CD8-positive, alpha-beta memory T cell (primary cell): ENCODE results near the gene ERRFI1. TPM values are rescaled to one million over a fixed set of nuclear protein-coding genes. Genes with fewer than 3 reads are reported as not detected.
A peak's percentile ranks its signal among the peaks of the same experiment; 100 is the strongest.

Experiments used
- CTCF ChIA-PET: fragments of 350-600 bp; sonication (Branson Sonifier 250); formaldehyde crosslinking; loops from one replicate; lab custom pipeline; 2021; ENCODE audit warnings: antibody characterized with exemption; lab: Charles Lee
- POLR2A ChIA-PET: fragments of 350-600 bp; sonication (Branson Sonifier 250); formaldehyde crosslinking; loops from one replicate; lab custom pipeline; 2021; ENCODE audit warnings: antibody characterized with exemption; lab: Charles Lee
- DNase-seq, 5 donors: peaks; one replicate each; pipeline versions ENCODE4 v3.0.0 to v3.0.0-alpha.2; 2020 to 2022; ENCODE audit warnings: mixed read lengths in 1 of 5
- H3K27ac ChIP-seq: one replicate; pipeline ENCODE4 v1.7.0; 2013; ENCODE audit warnings: low read depth, mild to moderate bottlenecking, low read length, moderate library complexity
- H3K27me3 ChIP-seq: 2 replicates; pipeline ENCODE4 v1.7.0; 2013; ENCODE audit warnings: low read length, mild to moderate bottlenecking; ENCODE audit not compliant: insufficient read depth, poor library complexity, severe bottlenecking
- H3K36me3 ChIP-seq: 2 replicates; pipeline ENCODE4 v1.7.0; 2013; ENCODE audit warnings: mild to moderate bottlenecking, low read length, moderate library complexity; ENCODE audit not compliant: insufficient read depth
- H3K4me1 ChIP-seq: 2 replicates; pipeline ENCODE4 v1.7.0; 2013; ENCODE audit warnings: mild to moderate bottlenecking, low read length, moderate library complexity; ENCODE audit not compliant: insufficient read depth
- H3K4me3 ChIP-seq: 2 replicates; pipeline ENCODE4 v1.7.0; 2013; ENCODE audit warnings: mild to moderate bottlenecking, low read length
- H3K9me3 ChIP-seq: 2 replicates; pipeline ENCODE4 v1.7.0; 2013; ENCODE audit warnings: mild to moderate bottlenecking, low read length
- H3K27ac Mint-ChIP-seq, 8 donors: one replicate each; pipeline ENCODE4 v1.8.0; 2020 to 2021; ENCODE audit warnings: mixed read lengths in 8 of 8, mild to moderate bottlenecking in 6 of 8, inconsistent platforms in 3 of 8, moderate library complexity in 3 of 8
- H3K27me3 Mint-ChIP-seq, 2 donors: one replicate each; pipeline ENCODE4 v1.8.0; 2020 to 2021; ENCODE audit warnings: mixed read lengths in 2 of 2, mild to moderate bottlenecking in 1 of 2, moderate library complexity in 1 of 2
- H3K36me3 Mint-ChIP-seq, 3 donors: one replicate each; pipeline ENCODE4 v1.8.0; 2020 to 2021; ENCODE audit warnings: mixed read lengths in 3 of 3, inconsistent platforms in 1 of 3, mild to moderate bottlenecking in 1 of 3
- H3K4me1 Mint-ChIP-seq, 3 donors: one replicate each; pipeline ENCODE4 v1.8.0; 2020 to 2021; ENCODE audit warnings: mixed read lengths in 3 of 3, inconsistent platforms in 1 of 3, mild to moderate bottlenecking in 1 of 3
- H3K4me3 Mint-ChIP-seq, 7 donors: one replicate each; pipeline ENCODE4 v1.8.0; 2020 to 2021; ENCODE audit warnings: mixed read lengths in 7 of 7, mild to moderate bottlenecking in 6 of 7, moderate library complexity in 4 of 7, inconsistent platforms in 2 of 7
- H3K9me3 Mint-ChIP-seq, 5 donors: one replicate each; pipeline ENCODE4 v1.8.0; 2020 to 2022; ENCODE audit warnings: mixed read lengths in 5 of 5, mild to moderate bottlenecking in 3 of 5, moderate library complexity in 2 of 5, inconsistent platforms in 1 of 5
- polyA plus RNA-seq: library from polyadenylated mRNA; unstranded; fragments of 300-500 nt; fragmentation: Illumina TruSeq; gene quantifications from one replicate; pipeline ENCODE4 v1.2.3, GENCODE V29; 2021
- total RNA-seq, 2 experiments: library from RNA; stranded (reverse); gene quantifications; one replicate each; pipeline ENCODE4 v1.2.3, GENCODE V29; 2021

The ERRFI1 gene
- total and polyA plus RNA-seq, 3 experiments from 2014 or later, result 1.1 to 3.8 (median 3.5) TPM

- Mint-ChIP-seq H3K27me3 (no peaks in the 10 kb centered on the region), H3K27ac (no peak overlapping the region), H3K9me3 (no peaks in the 10 kb centered on the region), H3K4me3 (no peak overlapping the region), H3K36me3 (peaks cover 0 to 7% (median 3%) of the 10 kb centered on the region in 3 donors), H3K4me1 (peaks cover 0 to 5% (median 0%) of the 10 kb centered on the region in 3 donors)
- POLR2A ChIA-PET, result no interaction called here
- no peaks in the 10 kb centered on the region for H3K9me3 ChIP-seq
- H3K36me3 ChIP-seq, result no peaks in the 10 kb centered on the region
- no peaks in the 10 kb centered on the region for H3K27me3 ChIP-seq
- no peak overlapping the region for H3K27ac ChIP-seq
- H3K4me3 ChIP-seq, result no peak overlapping the region
- no peaks in the 10 kb centered on the region for H3K4me1 ChIP-seq
- DNase-seq, result no peak
- CTCF ChIA-PET, result interaction anchor here (1.1 to 6.9 kb wide), 2 partner anchors 30 to 339 kb away, joined by 4 to 83 read pairs; no protein-coding TSS in a partner anchor
Observed at GRCh38 chr1:8010080-8010664, 15.9 kb downstream of the ERRFI1 start.

- POLR2A ChIA-PET, result no interaction called here
- Histone ChIP-seq H3K4me1 (no peaks in the 10 kb centered on the region), H3K4me3 (no peak overlapping the region), H3K27me3 (no peaks in the 10 kb centered on the region), H3K27ac (no peak overlapping the region), H3K36me3 (no peaks in the 10 kb centered on the region), H3K9me3 (no peaks in the 10 kb centered on the region)
- H3K36me3 Mint-ChIP-seq, result peaks cover 0 to 13% (median 3%) of the 10 kb centered on the region in 3 donors
- no peaks in the 10 kb centered on the region for H3K9me3 Mint-ChIP-seq
- H3K4me3 Mint-ChIP-seq, result no peak overlapping the region
- CTCF ChIA-PET, result interaction anchor here (1.1 to 6.9 kb wide), 2 partner anchors 29 to 339 kb away, joined by 4 to 83 read pairs; no protein-coding TSS in a partner anchor
- no peak for DNase-seq
- no peaks in the 10 kb centered on the region for H3K27me3 Mint-ChIP-seq
- no peaks in the 10 kb centered on the region for H3K4me1 Mint-ChIP-seq
- H3K27ac Mint-ChIP-seq, result peak overlapping the region in 2 of 8 donors; percentile 65 to 66
Observed at GRCh38 chr1:8009043-8010002, 16.8 kb downstream of the ERRFI1 start.

- peaks cover 5 to 14% (median 9%) of the 10 kb centered on the region in 3 donors for H3K36me3 Mint-ChIP-seq
- peak overlapping the region in 1 of 8 donors; percentile 12 for H3K27ac Mint-ChIP-seq
- Histone ChIP-seq H3K4me3 (no peak overlapping the region), H3K27me3 (no peaks in the 10 kb centered on the region), H3K9me3 (no peaks in the 10 kb centered on the region), H3K27ac (no peak overlapping the region), H3K4me1 (no peaks in the 10 kb centered on the region), H3K36me3 (no peaks in the 10 kb centered on the region)
- ChIA-PET CTCF (interaction anchor here (3.0 kb wide), 1 partner anchor 9 kb away, joined by 11 read pairs; no protein-coding TSS in a partner anchor), POLR2A (no interaction called here)
- DNase-seq, result no peak
- H3K4me3 Mint-ChIP-seq, result no peak overlapping the region
- H3K27me3 Mint-ChIP-seq, result no peaks in the 10 kb centered on the region
- no peaks in the 10 kb centered on the region for H3K9me3 Mint-ChIP-seq
- no peaks in the 10 kb centered on the region for H3K4me1 Mint-ChIP-seq
Observed at GRCh38 chr1:8006037-8006963, 19.8 kb downstream of the ERRFI1 start.

GRCh38 chr1:8004803-8005573, 21.1 kb downstream of the ERRFI1 start:
- ChIA-PET CTCF (interaction anchor here (3.0 kb wide), 1 partner anchor 10 kb away, joined by 11 read pairs; no protein-coding TSS in a partner anchor), POLR2A (no interaction called here)
- H3K9me3 Mint-ChIP-seq, result no peaks in the 10 kb centered on the region
- H3K27ac ChIP-seq, result no peak overlapping the region
- H3K27me3 ChIP-seq, result no peaks in the 10 kb centered on the region
- H3K4me3 Mint-ChIP-seq, result no peak overlapping the region
- no peaks in the 10 kb centered on the region for H3K4me1 Mint-ChIP-seq
- peaks cover 9 to 16% (median 9%) of the 10 kb centered on the region in 3 donors for H3K36me3 Mint-ChIP-seq
- no peak for DNase-seq
- peak overlapping the region in 1 of 8 donors; percentile 19 for H3K27ac Mint-ChIP-seq
- H3K4me3 ChIP-seq, result no peak overlapping the region
- no peaks in the 10 kb centered on the region for H3K4me1 ChIP-seq
- no peaks in the 10 kb centered on the region for H3K9me3 ChIP-seq
- H3K27me3 Mint-ChIP-seq, result no peaks in the 10 kb centered on the region
- H3K36me3 ChIP-seq, result no peaks in the 10 kb centered on the region

- ChIA-PET CTCF (interaction anchor here (3.0 kb wide), 1 partner anchor 11 kb away, joined by 11 read pairs; no protein-coding TSS in a partner anchor), POLR2A (no interaction called here)
- H3K4me1 Mint-ChIP-seq, result no peaks in the 10 kb centered on the region
- H3K9me3 Mint-ChIP-seq, result no peaks in the 10 kb centered on the region
- no peaks in the 10 kb centered on the region for H3K36me3 ChIP-seq
- no peak overlapping the region for H3K27ac ChIP-seq
- no peaks in the 10 kb centered on the region for H3K4me1 ChIP-seq
- H3K4me3 Mint-ChIP-seq, result no peak overlapping the region
- no peaks in the 10 kb centered on the region for H3K27me3 ChIP-seq
- H3K4me3 ChIP-seq, result no peak overlapping the region
- H3K36me3 Mint-ChIP-seq, result peaks cover 9 to 16% (median 9%) of the 10 kb centered on the region in 3 donors
- H3K27me3 Mint-ChIP-seq, result no peaks in the 10 kb centered on the region
- no peaks in the 10 kb centered on the region for H3K9me3 ChIP-seq
- peak overlapping the region in 1 of 8 donors; percentile 73 for H3K27ac Mint-ChIP-seq
- no peak for DNase-seq
Observed at GRCh38 chr1:8004113-8004802, 21.9 kb downstream of the ERRFI1 start.

- Histone ChIP-seq H3K9me3 (no peaks in the 10 kb centered on the region), H3K4me1 (no peaks in the 10 kb centered on the region), H3K27ac (no peak overlapping the region), H3K4me3 (no peak overlapping the region), H3K36me3 (no peaks in the 10 kb centered on the region), H3K27me3 (no peaks in the 10 kb centered on the region)
- Mint-ChIP-seq H3K9me3 (no peaks in the 10 kb centered on the region), H3K27ac (no peak overlapping the region), H3K36me3 (peaks cover 9 to 16% (median 9%) of the 10 kb centered on the region in 3 donors), H3K4me1 (no peaks in the 10 kb centered on the region), H3K4me3 (no peak overlapping the region), H3K27me3 (no peaks in the 10 kb centered on the region)
- ChIA-PET CTCF (no interaction called here), POLR2A (no interaction called here)
- no peak for DNase-seq
Observed at GRCh38 chr1:8003438-8004112, 22.5 kb downstream of the ERRFI1 start.
